HL-60 (cell line): ENCODE data around the gene DMD.

Experiments used
- CTCF ChIP-seq: IDR thresholded peaks from one replicate; pipeline ENCODE4 v1.5.1; 2011; ENCODE audit warnings: low read length, control low read depth, inconsistent platforms; ENCODE audit not compliant: insufficient read depth
- GABPA ChIP-seq: IDR thresholded peaks from 2 replicates; pipeline ENCODE4 v1.6.1; 2012; ENCODE audit warnings: low read depth
- POLR2AphosphoS5 ChIP-seq: IDR thresholded peaks from 2 replicates; pipeline ENCODE4 v1.6.1; 2012; ENCODE audit warnings: low read depth
- REST ChIP-seq: IDR thresholded peaks from 2 replicates; pipeline ENCODE4 v1.6.1; 2012; ENCODE audit warnings: low read depth; ENCODE audit not compliant: insufficient replicate concordance
- SPI1 ChIP-seq: IDR thresholded peaks from 2 replicates; pipeline ENCODE4 v1.6.1; 2012; ENCODE audit warnings: low read depth, mild to moderate bottlenecking, borderline replicate concordance

GRCh38 chrX:31593353-31593752, 1618.0 kb downstream of the DMD start:
- TF ChIP-seq SPI1, result no peak
- no peak for TF ChIP-seq CTCF
- no peak for TF ChIP-seq POLR2AphosphoS5
- TF ChIP-seq GABPA, result no peak
- TF ChIP-seq REST, result no peak
